ENCODE results near the gene ADARB2. TPM values are rescaled to one million over a fixed set of nuclear protein-coding genes. Genes with fewer than 3 reads are reported as not detected.

ADARB2 gene
- total RNA-seq, 4 donors from 2014 or later, result 1.3 to 5.4 (median 1.8) TPM

DNA sequence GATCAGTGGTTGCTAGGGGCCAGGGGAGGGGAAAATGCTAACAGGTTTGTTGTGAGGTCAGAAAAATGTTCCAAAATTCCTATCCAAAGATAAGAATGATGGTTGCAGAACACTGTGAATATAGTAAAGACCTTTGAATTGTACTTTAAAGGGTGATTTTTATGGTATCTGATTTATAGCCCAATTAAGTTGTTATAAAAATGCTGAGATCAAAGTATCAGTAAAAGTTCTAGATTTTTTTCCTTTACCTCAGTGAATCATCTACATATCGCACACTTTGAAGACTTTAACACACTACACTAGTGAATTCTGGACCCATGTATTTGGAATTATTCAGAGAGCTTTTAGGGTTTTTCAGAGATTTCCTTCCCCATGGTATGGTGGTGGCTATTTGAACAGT is 405.8 kb downstream of the ADARB2 start:
- TF ChIP-seq, protein P1, sequence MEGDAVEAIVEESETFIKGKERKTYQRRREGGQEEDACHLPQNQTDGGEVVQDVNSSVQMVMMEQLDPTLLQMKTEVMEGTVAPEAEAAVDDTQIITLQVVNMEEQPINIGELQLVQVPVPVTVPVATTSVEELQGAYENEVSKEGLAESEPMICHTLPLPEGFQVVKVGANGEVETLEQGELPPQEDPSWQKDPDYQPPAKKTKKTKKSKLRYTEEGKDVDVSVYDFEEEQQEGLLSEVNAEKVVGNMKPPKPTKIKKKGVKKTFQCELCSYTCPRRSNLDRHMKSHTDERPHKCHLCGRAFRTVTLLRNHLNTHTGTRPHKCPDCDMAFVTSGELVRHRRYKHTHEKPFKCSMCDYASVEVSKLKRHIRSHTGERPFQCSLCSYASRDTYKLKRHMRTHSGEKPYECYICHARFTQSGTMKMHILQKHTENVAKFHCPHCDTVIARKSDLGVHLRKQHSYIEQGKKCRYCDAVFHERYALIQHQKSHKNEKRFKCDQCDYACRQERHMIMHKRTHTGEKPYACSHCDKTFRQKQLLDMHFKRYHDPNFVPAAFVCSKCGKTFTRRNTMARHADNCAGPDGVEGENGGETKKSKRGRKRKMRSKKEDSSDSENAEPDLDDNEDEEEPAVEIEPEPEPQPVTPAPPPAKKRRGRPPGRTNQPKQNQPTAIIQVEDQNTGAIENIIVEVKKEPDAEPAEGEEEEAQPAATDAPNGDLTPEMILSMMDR (IDR thresholded peaks at IDR 0.05), result no peak
- TF ChIP-seq EP300 (IDR thresholded peaks at IDR 0.05) (no peak), POLR2A (IDR thresholded peaks at IDR 0.05) (no peak), POLR2AphosphoS5 (IDR thresholded peaks at IDR 0.05) (no peak)
- no peak overlapping the region for H3K27ac ChIP-seq
- no peaks in the 10 kb centered on the region for H3K4me1 ChIP-seq
- peaks cover 24% of the 10 kb centered on the region for H3K27me3 ChIP-seq
- no peak overlapping the region for H3K4me3 ChIP-seq
- no peaks in the 10 kb centered on the region for H3K9me3 ChIP-seq
- H3K36me3 ChIP-seq, result no peaks in the 10 kb centered on the region
- 88 to 100% methylated on average over 1 of the region's 1 CpG for WGBS, 2 donors (ENCODE audit: low coverage in 1 of 2)
- no peak for ATAC-seq

DNA sequence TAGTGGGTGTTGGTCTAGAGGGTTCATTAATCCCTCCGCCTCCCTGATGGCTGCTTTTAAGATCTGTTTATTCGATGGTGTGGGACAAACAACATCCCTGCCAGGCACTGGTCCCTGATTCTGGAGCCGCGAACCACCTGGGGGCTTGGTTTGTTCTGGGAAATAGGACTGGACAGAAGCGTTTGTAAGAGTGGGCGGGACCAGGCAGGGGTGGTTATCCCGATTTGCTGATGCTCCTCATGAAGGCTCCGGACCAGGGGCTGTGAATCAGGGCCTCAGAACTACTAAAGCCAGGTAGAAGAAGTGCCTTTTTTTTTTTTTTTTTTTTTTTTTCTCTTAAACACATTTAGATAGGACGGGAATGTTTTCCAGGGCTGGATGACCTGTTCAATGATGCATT is 407.7 kb downstream of the ADARB2 start:
- Histone ChIP-seq H3K4me3 (no peak overlapping the region), H3K27ac (no peak overlapping the region), H3K9me3 (no peaks in the 10 kb centered on the region), H3K4me1 (no peaks in the 10 kb centered on the region), H3K27me3 (peaks cover 28% of the 10 kb centered on the region), H3K36me3 (no peaks in the 10 kb centered on the region)
- 87 to 89% methylated on average over 3 to 4 of the region's 9 CpGs for WGBS, 2 donors (ENCODE audit: low coverage in 1 of 2)
- no peak for ATAC-seq
- TF ChIP-seq, protein P1 (IDR thresholded peaks at IDR 0.05), result no peak
- no peak for TF ChIP-seq POLR2AphosphoS5 (IDR thresholded peaks at IDR 0.05)
- TF ChIP-seq EP300 (IDR thresholded peaks at IDR 0.05), result no peak
- no peak for TF ChIP-seq POLR2A (IDR thresholded peaks at IDR 0.05)

DNA sequence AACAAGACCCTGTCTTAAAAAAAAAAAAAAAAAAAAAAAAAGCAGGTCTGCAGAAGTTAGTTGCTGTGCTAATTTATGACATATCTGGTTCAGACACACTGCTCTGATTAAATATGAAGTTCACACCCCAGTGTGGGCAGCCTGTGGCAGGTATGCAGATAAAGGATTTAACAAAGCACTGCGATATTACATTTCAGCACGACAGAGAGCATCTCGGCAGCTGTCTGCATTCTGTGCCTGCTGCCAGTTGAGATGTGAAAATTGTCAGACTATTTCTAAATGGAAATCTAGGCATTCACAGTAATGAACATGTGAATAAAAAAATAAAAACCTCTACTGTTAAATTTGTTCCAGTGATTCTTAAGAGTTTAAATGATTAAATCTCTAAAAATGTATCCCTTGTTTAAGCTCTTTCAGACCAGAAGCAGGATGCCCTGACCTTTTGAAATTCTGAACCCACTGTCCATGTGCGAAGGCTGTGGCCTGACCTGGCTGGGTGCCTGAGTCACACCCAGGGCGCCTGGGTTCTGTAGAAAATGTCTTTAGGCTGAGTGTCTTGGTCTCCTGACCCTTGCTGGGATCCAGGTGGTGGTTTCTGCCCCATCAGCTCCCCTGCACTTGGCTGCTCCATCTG is 408.2 kb downstream of the ADARB2 start:
- Histone ChIP-seq H3K27ac (no peak overlapping the region), H3K9me3 (no peaks in the 10 kb centered on the region), H3K4me3 (no peak overlapping the region), H3K27me3 (peaks cover 28% of the 10 kb centered on the region), H3K4me1 (no peaks in the 10 kb centered on the region), H3K36me3 (no peaks in the 10 kb centered on the region)
- WGBS, 2 donors (ENCODE audit: low coverage in 1 of 2), result 64 to 86% methylated on average over 4 to 5 of the region's 5 CpGs
- TF ChIP-seq EP300 (IDR thresholded peaks at IDR 0.05), result no peak
- no peak for TF ChIP-seq POLR2A (IDR thresholded peaks at IDR 0.05)
- TF ChIP-seq POLR2AphosphoS5 (IDR thresholded peaks at IDR 0.05), result no peak
- TF ChIP-seq, protein P1 (IDR thresholded peaks at IDR 0.05), result no peak
- no peak for ATAC-seq

DNA sequence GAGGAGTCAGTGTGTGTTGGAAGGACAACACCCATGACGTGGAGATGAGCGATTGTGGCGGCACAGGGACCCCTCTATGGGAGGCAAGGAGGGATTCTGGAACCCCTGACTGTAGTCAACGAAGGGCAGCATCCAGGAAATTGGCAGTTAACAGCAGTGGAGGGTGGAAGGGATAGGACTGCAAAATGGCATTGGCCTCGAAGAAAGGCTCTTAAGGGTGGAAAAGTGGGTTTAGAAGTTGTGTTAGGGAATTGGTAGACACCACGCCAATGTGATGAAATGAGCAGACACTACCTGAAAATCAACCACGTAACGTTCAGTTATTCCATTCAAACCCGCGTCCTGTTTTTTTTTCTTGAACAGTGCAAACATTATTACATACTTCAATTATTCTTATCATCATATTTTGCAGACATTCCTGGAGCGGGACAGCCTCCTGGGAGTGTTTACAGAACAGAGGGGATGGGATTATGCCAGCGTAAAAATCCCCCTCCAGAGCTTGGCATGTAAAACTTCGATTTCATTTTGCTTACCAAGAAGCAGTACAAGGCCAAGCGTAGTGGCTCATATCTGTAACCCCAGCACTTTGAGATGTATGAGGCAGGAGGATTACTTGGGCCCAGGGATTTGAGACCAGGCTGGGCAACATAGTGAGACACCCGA is 409.0 kb downstream of the ADARB2 start:
- WGBS, 2 donors (ENCODE audit: low coverage in 1 of 2), result 72 to 76% methylated on average over 14 to 15 of the region's 15 CpGs
- no peaks in the 10 kb centered on the region for H3K36me3 ChIP-seq
- ATAC-seq, result no peak

More for the DNA sequence above, 409.0 kb downstream of the ADARB2 start:
- Histone ChIP-seq H3K4me1 (no peaks in the 10 kb centered on the region), H3K27ac (no peak overlapping the region), H3K9me3 (no peaks in the 10 kb centered on the region), H3K27me3 (peaks cover 28% of the 10 kb centered on the region), H3K4me3 (no peak overlapping the region)
- TF ChIP-seq EP300 (IDR thresholded peaks at IDR 0.05) (no peak), POLR2AphosphoS5 (IDR thresholded peaks at IDR 0.05) (no peak), POLR2A (IDR thresholded peaks at IDR 0.05) (no peak)
- TF ChIP-seq, protein P1 (IDR thresholded peaks at IDR 0.05), result no peak
